ENCODE data around the gene REM2. TPM values are rescaled to one million over a fixed set of nuclear protein-coding genes. Genes with fewer than 3 reads are reported as not detected.

The REM2 gene
- total RNA-seq, 1 experiment from 2014 or later: 0.47 TPM

DNA sequence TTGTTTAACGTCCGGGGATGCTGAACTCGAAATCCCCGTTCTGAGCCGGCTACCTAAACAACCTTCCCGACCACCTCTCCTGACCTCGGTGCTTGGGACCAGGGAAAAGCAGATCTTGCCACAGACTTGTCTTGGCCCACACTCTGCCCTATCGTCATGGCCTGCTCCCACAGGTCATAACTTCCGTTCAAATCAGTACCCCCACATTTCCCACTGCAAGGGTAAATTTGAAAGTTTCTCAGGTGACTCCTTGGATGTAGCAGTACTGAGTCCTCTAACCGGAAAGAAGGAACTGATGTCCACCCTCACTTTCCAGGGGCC lies 36.5 kb downstream of the REM2 start:
- POLR2A ChIA-PET: interaction anchor here (1.2 to 4.8 kb wide), 3 partner anchors 11 to 37 kb away, joined by 3 to 29 read pairs (median 4); partner anchors contain the start of gene PRMT5
- Histone ChIP-seq H3K9ac (ENCODE audit: low read length) (peak overlapping the region; percentile 29; the same call in 1 of the 2 replicates), H3K4me2 (ENCODE audit: low read length) (peak overlapping the region; percentile 56), H3K9me3 (ENCODE audit: control insufficient read depth in 1 of 2, insufficient read depth in 1 of 2, low read depth in 1 of 2, low read length in 2 of 2) (no peaks in the 10 kb centered on the region), H3K4me3 (replicated peaks in 1 of 2; ENCODE audit: low read depth in 1 of 2, low read length in 2 of 2) (peak overlapping the region; percentile 19 to 25), H4K20me1 (ENCODE audit: insufficient read depth) (no peaks in the 10 kb centered on the region), H2AFZ (ENCODE audit: low read depth, low read length, poor library complexity, severe bottlenecking) (no peak overlapping the region), H3K27me3 (ENCODE audit: insufficient read depth, low read length) (no peaks in the 10 kb centered on the region), H3K4me1 (ENCODE audit: control insufficient read depth in 1 of 2, insufficient read depth in 2 of 2, low read length in 2 of 2) (peaks cover 9 to 30% of the 10 kb centered on the region in 2 experiments), H3K79me2 (ENCODE audit: insufficient read depth, low read length) (peaks cover 43% of the 10 kb centered on the region), H3K27ac (ENCODE audit: low read depth, low read length) (peak overlapping the region; percentile 58), H3K9me2 (ENCODE audit: insufficient read depth) (no peaks in the 10 kb centered on the region), H3K36me3 (ENCODE audit: control insufficient read depth in 1 of 2, insufficient read depth in 2 of 2, low read length in 2 of 2) (peaks cover 30 to 38% of the 10 kb centered on the region in 2 experiments)
- ATAC-seq (peak; percentile 18; the same call in 1 of the 2 replicates), DNase-seq (ENCODE audit: low read depth, low spot score) (no peak)
- CTCF ChIA-PET: interaction anchor here (1.1 to 3.0 kb wide), 3 partner anchors 10 to 349 kb away, joined by 3 to 18 read pairs (median 4); partner anchors contain the start of gene PRMT5
- TF ChIP-seq ZFX (IDR thresholded peaks at IDR 0.05): no peak
- TF ChIP-seq, protein P1, sequence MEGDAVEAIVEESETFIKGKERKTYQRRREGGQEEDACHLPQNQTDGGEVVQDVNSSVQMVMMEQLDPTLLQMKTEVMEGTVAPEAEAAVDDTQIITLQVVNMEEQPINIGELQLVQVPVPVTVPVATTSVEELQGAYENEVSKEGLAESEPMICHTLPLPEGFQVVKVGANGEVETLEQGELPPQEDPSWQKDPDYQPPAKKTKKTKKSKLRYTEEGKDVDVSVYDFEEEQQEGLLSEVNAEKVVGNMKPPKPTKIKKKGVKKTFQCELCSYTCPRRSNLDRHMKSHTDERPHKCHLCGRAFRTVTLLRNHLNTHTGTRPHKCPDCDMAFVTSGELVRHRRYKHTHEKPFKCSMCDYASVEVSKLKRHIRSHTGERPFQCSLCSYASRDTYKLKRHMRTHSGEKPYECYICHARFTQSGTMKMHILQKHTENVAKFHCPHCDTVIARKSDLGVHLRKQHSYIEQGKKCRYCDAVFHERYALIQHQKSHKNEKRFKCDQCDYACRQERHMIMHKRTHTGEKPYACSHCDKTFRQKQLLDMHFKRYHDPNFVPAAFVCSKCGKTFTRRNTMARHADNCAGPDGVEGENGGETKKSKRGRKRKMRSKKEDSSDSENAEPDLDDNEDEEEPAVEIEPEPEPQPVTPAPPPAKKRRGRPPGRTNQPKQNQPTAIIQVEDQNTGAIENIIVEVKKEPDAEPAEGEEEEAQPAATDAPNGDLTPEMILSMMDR (IDR thresholded peaks at IDR 0.05 in 2 of 3, conservative IDR thresholded peaks at IDR 0.05 in 1 of 3; ENCODE audit: borderline replicate concordance in 1 of 3, insufficient read depth in 1 of 3, low read depth in 2 of 3, low read length in 2 of 3): no peak
- no peak for TF ChIP-seq JUND (IDR thresholded peaks at IDR 0.05)
- no peak for TF ChIP-seq EGR1 (IDR thresholded peaks at IDR 0.05; ENCODE audit: low read depth)
- TF ChIP-seq, protein P2, sequence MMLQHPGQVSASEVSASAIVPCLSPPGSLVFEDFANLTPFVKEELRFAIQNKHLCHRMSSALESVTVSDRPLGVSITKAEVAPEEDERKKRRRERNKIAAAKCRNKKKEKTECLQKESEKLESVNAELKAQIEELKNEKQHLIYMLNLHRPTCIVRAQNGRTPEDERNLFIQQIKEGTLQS (IDR thresholded peaks at IDR 0.05): no peak
- TSS peak; percentile 98 for BruUV-seq (replicated peaks)
- intact Hi-C loops (cut with micrococcal nuclease): loop anchor here (5.0 kb wide), 1 partner anchor 47 kb away; the partner anchor contains the start of gene LRP10
- RAD21 ChIA-PET (ENCODE audit: low non-redundant PET in 1 of 2, low total read pairs in 2 of 2, uncharacterized antibody in 2 of 2, unreplicated experiment in 2 of 2): no interaction called here

DNA sequence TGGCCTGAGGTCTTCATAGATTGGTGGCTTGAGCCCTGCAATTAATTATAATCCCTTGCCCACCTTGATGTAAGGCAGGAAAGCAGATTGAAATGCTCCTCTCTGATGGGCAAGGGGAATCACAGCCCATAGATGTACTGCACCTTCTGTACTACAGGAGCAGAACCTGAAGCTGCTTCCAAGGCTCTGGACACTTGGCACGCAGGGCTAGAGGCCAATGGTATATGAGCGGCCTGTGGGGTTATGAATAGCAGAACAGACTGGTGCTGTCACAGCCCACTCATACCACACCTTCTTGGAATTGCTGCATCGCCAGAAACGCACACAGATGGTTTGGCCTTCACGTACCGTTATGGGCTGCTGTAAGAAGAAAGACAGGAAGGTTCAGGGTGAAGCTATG lies 37.7 kb downstream of the REM2 start:
- Histone ChIP-seq H3K4me3 (replicated peaks in 1 of 2; ENCODE audit: low read depth in 1 of 2, low read length in 2 of 2) (no peak overlapping the region), H3K9me3 (ENCODE audit: control insufficient read depth in 1 of 2, insufficient read depth in 1 of 2, low read depth in 1 of 2, low read length in 2 of 2) (no peaks in the 10 kb centered on the region), H3K9me2 (ENCODE audit: insufficient read depth) (no peaks in the 10 kb centered on the region), H3K4me1 (ENCODE audit: control insufficient read depth in 1 of 2, insufficient read depth in 2 of 2, low read length in 2 of 2) (peaks cover 9 to 30% of the 10 kb centered on the region in 2 experiments), H3K27ac (ENCODE audit: low read depth, low read length) (peak overlapping the region; percentile 58; the same call in 1 of the 2 replicates), H3K9ac (ENCODE audit: low read length) (no peak overlapping the region), H3K4me2 (ENCODE audit: low read length) (no peak overlapping the region), H4K20me1 (ENCODE audit: insufficient read depth) (no peaks in the 10 kb centered on the region), H3K27me3 (ENCODE audit: insufficient read depth, low read length) (no peaks in the 10 kb centered on the region), H3K36me3 (ENCODE audit: control insufficient read depth in 1 of 2, insufficient read depth in 2 of 2, low read length in 2 of 2) (peaks cover 36 to 45% of the 10 kb centered on the region in 2 experiments), H3K79me2 (ENCODE audit: insufficient read depth, low read length) (peaks cover 38% of the 10 kb centered on the region), H2AFZ (ENCODE audit: low read depth, low read length, poor library complexity, severe bottlenecking) (no peak overlapping the region)
- ChIA-PET CTCF (interaction anchor here (3.0 kb wide), 1 partner anchor 9 kb away, joined by 18 read pairs; the partner anchor contains the start of gene PRMT5), POLR2A (interaction anchor here (4.8 kb wide), 1 partner anchor 10 kb away, joined by 29 read pairs; the partner anchor contains the start of gene PRMT5), RAD21 (ENCODE audit: low non-redundant PET in 1 of 2, low total read pairs in 2 of 2, uncharacterized antibody in 2 of 2, unreplicated experiment in 2 of 2) (no interaction called here)
- DNase-seq (ENCODE audit: low read depth, low spot score) (no peak), ATAC-seq (no peak)
- no peak for TF ChIP-seq CEBPB (IDR thresholded peaks at IDR 0.05; ENCODE audit: low read depth)
- no peak for TF ChIP-seq SP1 (IDR thresholded peaks at IDR 0.05; ENCODE audit: low read depth)
- TF ChIP-seq JUND (IDR thresholded peaks at IDR 0.05): no peak
- no peak for TF ChIP-seq FOSL1 (IDR thresholded peaks at IDR 0.05; ENCODE audit: low read depth)
- no peak for TF ChIP-seq TCF7L2 (IDR thresholded peaks at IDR 0.05; ENCODE audit: borderline replicate concordance, extremely low read depth, insufficient read depth, insufficient read length)
- no peak for TF ChIP-seq EGR1 (IDR thresholded peaks at IDR 0.05; ENCODE audit: low read depth)
- no peak for TF ChIP-seq RAD21 (IDR thresholded peaks at IDR 0.05; ENCODE audit: low read depth)
- no peak for TF ChIP-seq ZNF274 (IDR thresholded peaks at IDR 0.05; ENCODE audit: low read depth, low read length)
- no peak for TF ChIP-seq ELF1 (IDR thresholded peaks at IDR 0.05; ENCODE audit: borderline replicate concordance, low read depth)
- TF ChIP-seq POLR2A (IDR thresholded peaks at IDR 0.05; ENCODE audit: borderline replicate concordance, extremely low read depth, insufficient read depth, insufficient read length): no peak
- TF ChIP-seq, protein P2 (IDR thresholded peaks at IDR 0.05): no peak
- TF ChIP-seq ZFX (IDR thresholded peaks at IDR 0.05): no peak
- TF ChIP-seq POLR2AphosphoS5 (IDR thresholded peaks at IDR 0.05; ENCODE audit: low read depth, low read length): no peak
- intact Hi-C loops (cut with micrococcal nuclease): no loop called here
- no TSS peak for BruUV-seq (replicated peaks)

Measured in HCT116 (cell line).